AG04450 (cell line): ENCODE measurements around the gene MRPL9. TPM values are rescaled to one million over a fixed set of nuclear protein-coding genes. Genes with fewer than 3 reads are reported as not detected.
"Not testable (repeated sequence)": the region's sequence is repeated elsewhere in the genome, so short reads cannot be mapped to it uniquely, and the experiment has no call there.

Experiments
- CTCF ChIA-PET: fragments of 300-600, 350-600 bp; formaldehyde crosslinking; extraction: SDS; loops from one replicate; lab custom pipeline; 2022; ENCODE audit warnings: antibody characterized with exemption, inconsistent platforms; lab: Charles Lee
- POLR2A ChIA-PET: fragments of 350-600 bp; formaldehyde crosslinking; extraction: SDS; loops from one replicate; lab custom pipeline; 2021; ENCODE audit warnings: antibody characterized with exemption, inconsistent platforms; lab: Yijun Ruan, JAX
- DNase-seq: peaks from one replicate; pipeline ENCODE4 v3.0.0-alpha.2; 2011; ENCODE audit warnings: low read depth, low spot score
- H3K27ac ChIP-seq: one replicate; pipeline ENCODE4 v1.5.1; 2012; ENCODE audit warnings: low read depth, low read length, control low read depth
- H3K27me3 ChIP-seq: one replicate; pipeline ENCODE4 v1.6.0; 2012; ENCODE audit warnings: low read length; ENCODE audit not compliant: control insufficient read depth, insufficient read depth
- H3K4me3 ChIP-seq: 2 replicates; pipeline ENCODE4 v1.5.1; 2011; ENCODE audit warnings: mild to moderate bottlenecking, low read depth, low read length, control low read depth
- H3K9me3 ChIP-seq: 2 replicates; pipeline ENCODE4 v1.5.1; 2012; ENCODE audit warnings: low read length; ENCODE audit not compliant: control insufficient read depth, insufficient read depth
- CTCF ChIP-seq: IDR thresholded peaks from 2 replicates; pipeline ENCODE4 v1.5.1; 2011; ENCODE audit warnings: low read depth, low read length, control low read depth, inconsistent platforms
- polyA plus RNA-seq: library from polyadenylated mRNA; depleted of rRNA; stranded (reverse); fragments of >200 nt; gene quantifications from 2 replicates; pipeline ENCODE4 v1.2.3, GENCODE V29; 2011

Gene MRPL9
- polyA plus RNA-seq, 1 experiment: 93.4 TPM

GRCh38 chr1:151739590-151740355, 23.5 kb downstream of the MRPL9 start:
- CTCF ChIA-PET: no interaction called here
- Histone ChIP-seq H3K9me3 (peaks cover 8% of the 10 kb centered on the region), H3K4me3 (no peak overlapping the region), H3K27me3 (peaks cover 28% of the 10 kb centered on the region), H3K27ac (no peak overlapping the region)
- DNase-seq: no peak
- no peak for TF ChIP-seq CTCF
- POLR2A ChIA-PET: no interaction called here

GRCh38 chr1:151737479-151737878, 25.8 kb downstream of the MRPL9 start:
- H3K27ac ChIP-seq: no peak overlapping the region
- POLR2A ChIA-PET: no interaction called here
- no peak for DNase-seq
- H3K4me3 ChIP-seq: no peak overlapping the region
- H3K27me3 ChIP-seq: peaks cover 34% of the 10 kb centered on the region
- CTCF ChIA-PET: interaction anchor here (1.2 to 1.4 kb wide), 2 partner anchors 44 to 144 kb away, joined by 3 to 5 read pairs; no protein-coding TSS in a partner anchor
- peaks cover 8% of the 10 kb centered on the region for H3K9me3 ChIP-seq
- no peak for TF ChIP-seq CTCF

- Histone ChIP-seq H3K27ac (no peak overlapping the region), H3K9me3 (peaks cover 8% of the 10 kb centered on the region), H3K27me3 (peaks cover 30% of the 10 kb centered on the region), H3K4me3 (no peak overlapping the region)
- ChIA-PET CTCF (no interaction called here), POLR2A (no interaction called here)
- no peak for DNase-seq
- TF ChIP-seq CTCF: no peak
Observed at GRCh38 chr1:151737026-151737425, 26.3 kb downstream of the MRPL9 start.

GRCh38 chr1:151733995-151734394, 29.3 kb downstream of the MRPL9 start:
- H3K27me3 ChIP-seq: peaks cover 34% of the 10 kb centered on the region
- H3K27ac ChIP-seq, POLR2A ChIA-PET, H3K4me3 ChIP-seq, H3K9me3 ChIP-seq, DNase-seq: not testable (repeated sequence)
- CTCF ChIA-PET: interaction anchor here (0.7 to 3.5 kb wide), 21 partner anchors 13 to 432 kb away, joined by 3 to 24 read pairs (median 3); partner anchors contain the start of genes CGN, RIIAD1 and TDRKH

GRCh38 chr1:151733126-151733525, 30.2 kb downstream of the MRPL9 start:
- Histone ChIP-seq H3K27ac (no peak overlapping the region), H3K27me3 (peaks cover 35% of the 10 kb centered on the region), H3K4me3 (no peak overlapping the region), H3K9me3 (peaks cover 8% of the 10 kb centered on the region)
- no peak for DNase-seq
- TF ChIP-seq CTCF: no peak
- ChIA-PET CTCF (interaction anchor here (1.0 to 3.5 kb wide), 5 partner anchors 18 to 392 kb away, joined by 3 to 24 read pairs (median 3); no protein-coding TSS in a partner anchor), POLR2A (no interaction called here)
